ENCODE measurements around the gene DCPS. TPM values are rescaled to one million over a fixed set of nuclear protein-coding genes. Genes with fewer than 3 reads are reported as not detected.
"Not testable (repeated sequence)": the region's sequence is repeated elsewhere in the genome, so short reads cannot be mapped to it uniquely, and the experiment has no call there.

DCPS gene
- total RNA-seq, 1 donor: 10.4 TPM

DNA sequence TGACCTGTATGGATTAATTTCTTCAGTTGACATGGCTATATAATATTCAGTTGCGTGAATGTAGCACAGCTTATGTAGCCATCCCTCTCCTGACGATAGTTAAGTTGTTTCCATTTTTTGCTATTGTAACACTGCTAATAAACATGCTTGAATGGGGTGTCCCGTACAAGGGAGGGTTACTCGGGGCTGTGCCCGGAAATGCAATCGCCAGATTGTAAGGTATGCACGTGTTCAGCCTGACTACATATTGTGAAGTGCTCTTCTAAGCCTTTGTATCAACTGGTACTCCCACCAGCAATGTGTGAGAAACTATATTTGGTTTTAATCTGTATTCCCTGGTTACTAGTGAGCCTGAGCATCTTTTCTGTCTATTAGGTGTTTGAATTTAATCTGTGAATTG is 67.7 kb downstream of the DCPS start:
- DNase-seq (ENCODE audit: low read depth): no peak
- TF ChIP-seq, protein P1, sequence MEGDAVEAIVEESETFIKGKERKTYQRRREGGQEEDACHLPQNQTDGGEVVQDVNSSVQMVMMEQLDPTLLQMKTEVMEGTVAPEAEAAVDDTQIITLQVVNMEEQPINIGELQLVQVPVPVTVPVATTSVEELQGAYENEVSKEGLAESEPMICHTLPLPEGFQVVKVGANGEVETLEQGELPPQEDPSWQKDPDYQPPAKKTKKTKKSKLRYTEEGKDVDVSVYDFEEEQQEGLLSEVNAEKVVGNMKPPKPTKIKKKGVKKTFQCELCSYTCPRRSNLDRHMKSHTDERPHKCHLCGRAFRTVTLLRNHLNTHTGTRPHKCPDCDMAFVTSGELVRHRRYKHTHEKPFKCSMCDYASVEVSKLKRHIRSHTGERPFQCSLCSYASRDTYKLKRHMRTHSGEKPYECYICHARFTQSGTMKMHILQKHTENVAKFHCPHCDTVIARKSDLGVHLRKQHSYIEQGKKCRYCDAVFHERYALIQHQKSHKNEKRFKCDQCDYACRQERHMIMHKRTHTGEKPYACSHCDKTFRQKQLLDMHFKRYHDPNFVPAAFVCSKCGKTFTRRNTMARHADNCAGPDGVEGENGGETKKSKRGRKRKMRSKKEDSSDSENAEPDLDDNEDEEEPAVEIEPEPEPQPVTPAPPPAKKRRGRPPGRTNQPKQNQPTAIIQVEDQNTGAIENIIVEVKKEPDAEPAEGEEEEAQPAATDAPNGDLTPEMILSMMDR (IDR thresholded peaks at IDR 0.05; ENCODE audit: insufficient read depth, low read depth, low read length): no peak
- no peak overlapping the region for H3K4me3 ChIP-seq (ENCODE audit: low read depth, low read length)

DNA sequence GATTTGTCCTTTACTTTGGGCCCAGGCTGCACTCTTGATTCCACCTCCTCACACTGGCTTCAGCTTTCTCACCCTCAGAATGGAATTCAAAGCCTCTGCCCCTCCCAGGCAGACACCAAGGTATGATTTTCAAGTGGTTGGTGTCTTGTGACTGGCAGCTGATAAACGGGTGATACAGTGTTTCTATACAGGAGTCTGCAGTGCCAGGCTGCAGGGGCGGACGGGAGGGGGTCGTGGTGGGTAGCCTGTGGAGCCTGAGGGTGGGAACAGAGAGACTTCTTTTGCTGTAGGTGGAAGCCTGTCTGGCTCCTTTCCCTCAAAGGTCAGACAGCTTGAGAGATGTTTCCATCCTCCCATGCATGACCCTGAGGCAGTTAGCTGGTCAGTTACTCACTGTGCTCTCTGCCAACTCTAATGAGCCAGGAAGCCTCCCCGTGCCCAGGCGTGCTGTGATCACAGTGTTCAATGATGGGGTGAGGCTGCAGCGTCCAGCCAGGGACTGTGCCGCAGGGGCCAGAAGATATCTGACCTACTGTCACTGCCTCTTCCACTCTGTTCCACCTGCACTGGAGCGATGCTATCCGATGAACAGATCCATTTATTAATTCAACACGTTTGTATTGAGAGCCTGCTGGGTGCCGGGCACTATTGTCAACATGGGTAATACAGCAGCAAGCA is 69.7 kb downstream of the DCPS start:
- H3K4me3 ChIP-seq (ENCODE audit: low read depth, low read length); DNase-seq (ENCODE audit: low read depth): not testable (repeated sequence)

DNA sequence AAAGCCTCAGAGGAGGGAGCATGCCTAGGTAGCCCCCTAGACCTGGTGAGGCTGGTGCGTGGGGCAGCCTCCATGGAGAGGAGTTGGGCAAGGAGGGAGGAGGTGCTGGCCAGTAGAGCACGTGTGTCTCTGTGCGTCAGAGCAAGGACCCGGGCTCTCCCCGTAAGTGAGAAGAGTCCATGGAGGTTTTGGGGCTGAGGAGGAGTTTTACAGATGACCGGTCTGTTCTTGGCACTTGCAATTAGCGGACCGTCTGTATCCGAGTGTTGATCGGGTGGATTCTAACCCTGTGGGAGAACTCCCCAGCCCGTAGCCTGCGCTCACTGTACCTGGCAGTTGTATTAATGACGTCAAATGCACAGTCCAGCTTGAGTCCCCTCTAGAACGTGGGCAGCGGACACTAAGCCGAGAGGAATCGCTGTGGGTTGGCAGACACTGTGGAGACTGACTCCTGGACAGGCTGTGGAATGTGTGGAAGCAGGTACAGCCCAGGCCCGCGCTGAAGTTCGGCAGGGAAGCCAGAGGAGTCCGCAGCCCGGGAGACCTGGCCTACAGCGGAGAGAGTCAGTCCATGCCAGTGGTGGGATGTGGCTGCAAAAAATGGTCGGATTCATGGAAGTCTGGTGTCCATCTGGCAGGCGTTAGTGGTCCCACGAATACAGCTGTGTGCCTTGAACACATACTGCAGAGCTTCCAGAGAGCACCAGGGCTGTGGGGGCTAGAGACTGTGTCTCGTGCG is 70.9 kb downstream of the DCPS start:
- H3K4me3 ChIP-seq (ENCODE audit: low read depth, low read length); DNase-seq (ENCODE audit: low read depth): not testable (repeated sequence)

DNA sequence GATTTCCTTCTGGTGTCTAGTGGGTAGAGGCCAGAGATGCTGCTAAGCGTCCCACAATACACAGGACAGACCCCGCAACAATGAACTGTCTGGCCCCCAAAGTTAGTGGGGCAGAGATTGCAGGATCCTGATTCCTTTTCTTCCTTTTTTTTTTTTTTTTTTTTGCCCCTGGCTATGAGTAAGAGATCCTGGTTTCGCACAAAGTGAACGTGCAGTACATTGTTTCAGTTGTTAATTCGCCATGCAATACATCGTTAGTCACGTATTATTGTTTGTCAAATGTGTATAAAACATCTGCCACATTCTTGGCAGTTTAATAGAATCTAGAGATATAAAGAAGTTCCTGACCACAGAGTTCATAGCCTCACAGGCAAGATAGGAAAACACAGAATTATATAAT is 71.9 kb downstream of the DCPS start:
- DNase-seq (ENCODE audit: low read depth): no peak

DNA sequence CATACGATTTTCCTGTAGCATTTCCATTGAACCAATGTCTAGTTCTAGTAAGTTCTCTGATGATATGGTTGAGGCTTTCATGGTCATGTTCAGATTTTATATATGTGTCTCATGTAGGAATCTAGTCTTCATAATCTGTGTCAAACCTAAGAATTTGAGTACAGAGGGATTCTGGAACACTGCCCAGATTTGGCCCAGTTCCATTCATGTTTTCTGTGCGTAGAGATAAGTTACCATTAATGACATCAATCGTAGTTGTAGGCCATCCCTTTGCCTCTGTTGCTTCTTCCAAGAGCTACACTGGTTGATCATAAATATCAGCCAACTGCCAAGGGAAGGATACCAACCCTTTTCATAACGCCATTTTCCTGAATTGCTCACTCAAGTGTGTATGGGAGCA is 74.9 kb downstream of the DCPS start:
- TF ChIP-seq, protein P1 (IDR thresholded peaks at IDR 0.05; ENCODE audit: insufficient read depth, low read depth, low read length): no peak
- no peak overlapping the region for H3K4me3 ChIP-seq (ENCODE audit: low read depth, low read length)
- DNase-seq (ENCODE audit: low read depth): peak; percentile 48

More for the DNA sequence above, 71.9 kb downstream of the DCPS start:
- no peak overlapping the region for H3K4me3 ChIP-seq (ENCODE audit: low read depth, low read length)
- TF ChIP-seq, protein P1 (IDR thresholded peaks at IDR 0.05; ENCODE audit: insufficient read depth, low read depth, low read length): no peak

DNA sequence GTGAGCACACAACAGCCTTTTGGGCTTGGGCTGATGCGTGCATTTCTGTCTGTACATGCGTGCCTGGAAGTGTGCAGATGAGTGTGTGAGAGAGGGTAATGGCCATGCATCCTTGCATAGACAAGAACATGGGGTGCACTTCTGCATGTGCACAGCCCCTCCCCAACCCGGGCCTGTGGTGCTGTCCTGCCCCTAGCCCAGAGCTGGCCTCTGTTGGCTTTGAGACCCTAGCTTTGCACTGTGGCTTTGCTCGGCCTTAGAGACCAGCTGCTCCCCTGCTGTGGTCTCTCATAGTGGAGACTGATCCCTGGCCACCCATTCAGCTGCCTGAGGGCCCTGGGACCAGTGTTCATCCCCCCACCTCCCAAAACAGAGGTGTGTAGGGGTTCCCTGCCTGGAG is 77.0 kb downstream of the DCPS start:
- TF ChIP-seq, protein P1 (IDR thresholded peaks at IDR 0.05; ENCODE audit: insufficient read depth, low read depth, low read length): no peak
- DNase-seq (ENCODE audit: low read depth): no peak

DNA sequence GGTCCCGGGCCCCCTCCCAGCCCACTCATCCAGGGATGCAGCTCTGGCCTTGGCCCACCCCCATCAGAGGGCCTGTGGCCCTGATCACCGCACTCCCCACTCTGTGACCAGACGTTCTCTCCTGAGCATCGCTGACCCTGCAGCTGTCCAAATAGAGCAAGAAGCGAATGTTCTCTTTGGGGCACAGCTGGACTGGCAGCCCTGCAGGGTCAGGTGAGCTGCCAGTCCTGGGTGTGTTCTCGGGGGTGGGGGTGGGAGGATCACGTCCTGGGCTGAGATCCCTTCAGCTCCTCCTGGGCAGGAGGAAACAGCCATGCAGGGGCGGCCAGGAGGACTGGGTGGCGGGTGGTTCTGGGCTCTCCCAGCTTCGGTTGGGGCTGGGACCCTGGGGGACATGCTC is 78.1 kb downstream of the DCPS start:
- DNase-seq (ENCODE audit: low read depth); H3K4me3 ChIP-seq (ENCODE audit: low read depth, low read length): not testable (repeated sequence)

More for the DNA sequence above, 77.0 kb downstream of the DCPS start:
- H3K4me3 ChIP-seq (ENCODE audit: low read depth, low read length): no peak overlapping the region

DNA sequence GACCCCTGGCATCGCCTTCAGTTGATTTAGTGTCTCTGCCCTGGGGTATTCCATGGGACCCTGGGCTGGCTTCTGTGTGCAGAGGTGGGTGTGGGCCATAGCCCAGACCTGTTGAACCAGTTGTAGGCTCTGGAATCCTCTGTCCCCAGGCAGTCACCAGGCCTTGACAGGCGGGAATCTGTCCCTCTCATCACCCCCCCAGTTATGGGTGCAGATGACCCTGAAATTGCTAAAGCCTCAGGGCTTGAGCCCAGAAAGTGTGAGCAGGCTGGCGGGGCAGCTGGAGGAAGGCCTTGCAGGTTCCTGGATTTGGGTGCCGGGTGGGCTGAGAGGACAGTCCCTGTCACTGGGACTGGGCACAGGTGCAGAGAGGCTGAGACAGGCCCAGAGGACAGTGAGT is 78.8 kb downstream of the DCPS start:
- not testable (repeated sequence) for H3K4me3 ChIP-seq (ENCODE audit: low read depth, low read length); DNase-seq (ENCODE audit: low read depth)
